GM21528 (cell line): ENCODE results near the gene CSNK1D.

Source experiments
- ATAC-seq: cut with Tn5 transposase; IDR thresholded peaks from one replicate; pipeline ENCODE4 v1.9.1; 2021; ENCODE audit warnings: mild to moderate bottlenecking, moderate library complexity; ENCODE audit not compliant: unreplicated experiment, low FRiP score

Gene CSNK1D

DNA sequence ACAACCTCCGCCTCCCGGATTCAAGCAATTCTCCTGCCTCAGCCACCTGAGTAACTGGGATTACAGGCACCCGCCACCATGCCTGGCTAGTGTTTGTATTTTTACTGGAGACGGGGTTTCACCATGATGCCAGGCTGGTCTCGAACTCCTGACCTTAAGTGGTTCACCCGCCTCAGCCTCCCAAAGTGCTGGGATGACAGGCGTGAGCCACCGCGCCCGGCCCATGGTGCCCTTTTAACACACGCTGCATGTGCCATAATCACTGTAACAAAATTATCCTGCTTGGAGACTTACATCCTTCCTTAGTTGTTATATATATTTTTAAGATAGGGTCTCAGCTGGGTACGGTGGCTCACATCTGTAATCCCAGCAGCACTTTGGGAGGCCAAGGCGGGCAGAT lies 38.5 kb upstream of the CSNK1D start:
- no peak for ATAC-seq

DNA sequence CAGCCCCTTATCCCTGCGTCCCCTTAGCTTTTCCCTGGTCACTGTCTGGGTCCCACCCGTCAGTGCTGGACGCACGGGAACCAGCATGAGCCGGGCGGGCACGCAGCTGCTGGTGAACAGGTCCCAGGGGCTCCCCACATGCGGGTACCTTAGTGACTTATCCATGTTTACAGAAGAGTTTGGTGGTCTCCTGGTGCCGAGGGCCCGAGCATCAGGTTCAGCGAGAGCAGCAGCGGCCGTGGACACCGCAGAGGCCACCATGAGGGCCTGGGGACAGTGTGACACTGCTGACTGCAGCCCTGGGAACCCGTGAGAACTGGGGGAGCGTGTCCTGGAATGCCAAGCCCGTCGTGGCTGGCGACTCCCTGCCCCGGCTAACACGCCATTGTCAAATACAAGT lies 37.4 kb upstream of the CSNK1D start:
- ATAC-seq, result no peak

DNA sequence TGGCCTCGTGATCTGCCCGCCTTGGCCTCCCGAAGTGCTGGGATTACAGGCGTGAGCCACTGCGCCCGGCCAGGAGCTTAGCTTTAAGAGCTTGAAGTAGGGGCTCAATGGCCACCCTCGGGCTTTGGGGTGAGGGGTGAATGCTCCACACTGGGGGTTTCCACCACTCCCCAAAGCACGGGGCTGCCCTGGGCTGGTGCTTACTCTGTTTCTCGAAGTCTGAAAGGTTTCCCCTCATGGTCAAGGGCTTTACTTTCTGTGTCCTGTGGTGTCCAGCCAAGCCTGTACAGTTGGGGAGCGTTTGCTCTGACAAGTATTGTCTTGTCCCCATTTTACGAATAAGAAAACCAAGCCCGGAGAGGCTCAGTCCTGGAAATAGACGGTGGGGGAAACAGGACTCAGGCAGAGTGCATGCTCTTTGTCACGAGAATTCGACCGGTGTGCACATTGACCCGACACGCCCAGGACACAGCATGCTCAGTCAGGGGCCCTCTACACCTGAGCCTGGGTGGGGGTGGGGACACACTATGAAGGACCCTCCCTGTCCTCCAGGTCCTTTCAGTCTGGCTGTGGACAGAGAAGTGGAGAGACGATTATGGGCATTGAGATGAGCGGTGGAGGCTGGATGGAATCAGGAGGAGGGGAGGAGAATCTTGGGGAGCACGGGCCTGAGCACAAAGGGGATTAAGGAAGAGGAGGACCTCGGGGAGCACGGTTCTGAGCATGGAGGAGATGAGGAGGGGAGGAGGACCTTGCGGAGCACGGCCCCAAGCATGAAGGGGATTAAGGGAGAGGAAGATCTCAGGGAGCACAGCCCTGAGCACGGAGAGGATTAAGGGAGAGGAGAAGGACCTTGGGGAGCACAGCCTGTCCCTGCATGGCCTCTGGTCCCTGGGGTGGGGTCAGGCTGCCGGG lies 36.4 kb upstream of the CSNK1D start:
- ATAC-seq, result no peak

DNA sequence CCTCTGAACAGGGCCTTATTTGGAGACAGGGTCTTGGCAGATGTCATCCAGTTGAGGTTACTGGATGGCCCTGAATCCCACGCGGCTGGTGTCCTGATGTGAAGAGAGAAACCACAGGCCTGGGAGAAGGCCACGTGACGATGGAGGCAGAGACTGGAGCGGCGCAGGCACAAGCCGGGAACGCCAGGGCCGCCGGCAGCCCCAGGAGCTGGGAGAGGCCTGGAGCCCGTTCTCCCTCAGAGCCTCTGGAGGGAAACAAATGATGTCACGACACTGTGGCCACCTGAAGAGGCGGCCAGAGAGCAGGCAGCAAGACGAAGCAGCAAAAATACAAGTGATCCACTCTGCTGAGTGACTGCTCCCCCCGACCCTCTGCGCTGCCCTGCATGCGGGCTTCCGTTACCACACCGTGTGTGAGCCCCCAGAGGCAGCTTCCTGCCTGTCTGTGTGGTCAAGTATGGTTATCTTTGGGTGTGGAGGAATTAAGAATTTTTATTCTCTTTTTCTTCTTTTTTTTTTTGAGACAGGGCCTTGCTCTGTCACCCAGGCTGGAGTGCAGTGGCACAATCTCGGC lies 32.3 kb upstream of the CSNK1D start:
- no peak for ATAC-seq

DNA sequence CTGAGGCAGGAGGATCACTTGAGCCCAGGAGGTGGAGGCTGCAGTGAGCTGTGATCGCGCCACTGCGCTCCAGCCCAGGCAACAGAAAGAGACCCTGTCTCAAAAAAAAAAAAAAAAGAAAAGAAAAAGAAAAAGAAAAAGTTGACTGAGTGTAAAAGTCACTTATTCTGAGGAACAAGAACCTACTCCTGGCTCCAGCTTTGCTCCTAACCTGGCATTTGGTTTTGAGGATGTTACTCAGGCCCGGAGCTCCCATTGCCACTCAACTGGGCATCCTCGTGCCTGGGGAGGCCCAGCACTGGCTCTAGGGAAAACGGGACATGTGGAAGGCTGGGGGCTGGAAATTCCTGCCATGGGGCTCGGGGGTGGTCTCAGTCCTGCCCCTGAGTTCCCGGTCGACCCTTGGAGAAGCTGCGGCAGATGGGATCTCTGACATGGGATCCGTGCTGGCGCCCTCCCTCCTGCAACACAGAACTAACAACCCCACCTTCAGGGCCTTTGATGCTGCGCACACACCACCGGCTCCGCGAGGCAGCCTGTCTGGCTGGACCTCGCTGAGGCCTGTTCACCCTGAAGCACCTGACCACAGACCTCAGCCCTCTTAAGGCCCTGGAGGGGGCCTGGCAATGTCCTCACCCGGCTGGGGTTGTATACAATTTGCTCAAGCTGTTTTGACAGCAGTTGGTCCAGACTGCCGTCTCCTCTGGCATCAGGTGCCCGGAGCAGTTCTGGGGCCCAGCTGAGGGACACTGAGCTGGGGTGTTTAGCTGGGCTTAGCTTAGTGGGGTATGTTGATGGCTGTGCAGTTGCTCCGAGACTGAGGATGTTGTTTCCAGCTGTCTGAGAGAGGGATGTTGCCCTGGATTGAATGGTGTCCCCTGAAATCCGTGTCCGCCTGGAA lies 31.6 kb upstream of the CSNK1D start:
- ATAC-seq, result no peak

DNA sequence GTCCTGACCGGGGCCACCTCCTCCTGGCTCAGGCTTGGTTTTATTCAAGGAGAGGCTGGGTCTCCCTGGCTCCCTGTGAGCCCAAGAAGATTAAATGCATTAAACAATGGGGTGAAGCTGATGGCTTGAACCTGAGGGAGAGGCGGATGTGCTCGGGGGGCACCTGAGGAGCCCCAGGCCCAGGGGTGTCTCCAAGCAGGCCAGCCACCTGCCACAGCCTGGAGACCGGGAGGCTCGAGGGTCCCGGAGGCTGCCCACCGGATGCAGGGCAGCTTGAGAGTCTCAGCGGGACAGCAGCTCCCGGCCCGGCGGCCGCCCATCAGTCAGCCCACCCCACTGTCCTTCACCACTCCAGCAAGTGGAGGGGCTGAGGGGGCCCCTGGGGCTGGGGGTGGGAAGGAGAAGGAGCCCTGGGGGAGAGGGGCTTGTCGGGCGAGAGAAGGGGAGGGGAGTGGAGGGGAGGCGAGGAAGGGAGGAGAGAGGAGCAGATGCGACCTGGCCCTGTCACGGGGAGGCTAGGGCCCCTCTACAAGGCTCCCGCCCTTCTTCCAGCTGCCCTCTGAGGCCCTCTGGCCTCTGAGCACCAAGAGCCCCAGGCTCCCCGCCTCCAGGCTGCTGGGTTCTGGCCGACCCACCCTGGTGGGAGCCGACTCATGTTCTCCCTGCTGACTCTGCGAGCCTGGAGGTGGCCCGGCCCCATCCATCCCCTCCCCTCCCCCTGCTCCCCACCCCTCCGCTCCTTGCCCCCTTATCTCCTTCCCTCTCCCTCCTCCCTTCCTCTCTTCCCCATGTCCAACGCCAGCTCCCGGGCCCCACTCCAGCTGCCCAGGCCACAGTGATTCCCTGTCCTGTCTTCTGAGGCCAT lies 30.7 kb upstream of the CSNK1D start:
- no peak for ATAC-seq

DNA sequence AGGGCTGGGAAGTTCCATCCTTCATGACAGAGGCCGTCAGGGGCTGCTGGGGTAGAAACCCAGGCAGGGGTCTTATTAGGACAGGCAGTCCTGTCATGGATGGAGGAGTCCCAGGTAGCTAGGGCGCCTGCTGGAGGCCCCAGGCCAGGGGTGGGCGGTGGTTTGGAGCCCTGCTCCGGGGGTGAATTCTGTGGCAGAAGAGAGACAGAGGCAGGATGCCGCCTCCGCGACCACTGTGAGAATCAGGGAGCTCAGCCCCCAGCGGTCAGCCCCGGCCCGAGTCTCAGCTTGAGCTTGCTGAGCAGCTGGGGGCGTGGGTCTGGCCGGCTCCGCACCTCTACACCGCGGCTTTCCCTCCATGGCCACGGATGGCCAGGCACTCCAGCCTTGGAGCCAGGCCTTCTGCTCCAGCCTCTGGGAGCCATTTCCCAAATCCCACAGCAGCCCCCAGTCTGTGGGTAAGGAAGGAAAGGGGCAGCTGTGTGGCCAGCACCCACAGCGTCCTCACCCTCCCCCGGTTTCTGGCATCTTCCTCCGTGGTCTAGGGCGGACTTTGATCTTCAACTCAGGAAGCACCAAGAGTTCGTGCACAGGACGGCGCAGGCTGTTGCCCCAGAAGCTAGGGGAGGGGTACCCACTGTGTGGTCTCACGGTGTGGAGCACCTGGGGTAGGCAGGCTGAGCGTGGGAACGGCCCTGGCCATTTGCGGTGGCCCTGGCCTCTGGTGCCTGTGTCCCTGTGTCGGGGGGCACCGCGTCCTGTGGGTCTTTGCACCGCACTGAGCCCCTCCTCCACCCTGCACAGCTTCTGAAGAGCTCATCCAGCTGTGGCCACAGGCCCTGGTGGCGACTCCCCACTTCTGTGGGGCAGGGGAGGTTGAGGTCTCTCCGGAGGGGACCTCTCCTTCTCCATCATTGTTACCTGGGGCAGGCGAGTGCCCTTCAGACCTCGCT lies 29.8 kb upstream of the CSNK1D start:
- no peak for ATAC-seq

DNA sequence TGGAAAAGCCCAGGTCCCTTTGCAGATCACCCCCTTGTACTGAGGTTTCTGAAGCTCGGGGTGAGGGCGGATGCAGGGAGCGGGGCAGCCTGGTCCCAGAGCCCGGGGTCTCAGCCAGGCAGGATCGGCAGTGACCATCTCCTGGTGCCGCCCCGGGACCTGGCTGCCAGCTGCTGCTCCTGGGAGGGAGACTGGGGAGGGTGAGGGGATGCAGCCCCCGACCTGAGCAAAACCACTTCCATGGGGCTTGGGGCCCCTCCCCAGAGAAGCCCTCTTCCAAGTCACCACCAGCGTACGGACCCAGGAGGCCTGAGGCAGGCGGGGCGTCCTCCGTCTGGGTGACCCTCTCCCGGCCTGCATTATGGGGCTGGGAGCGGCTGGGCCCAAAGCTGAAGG lies 29.1 kb upstream of the CSNK1D start:
- ATAC-seq, result no peak

DNA sequence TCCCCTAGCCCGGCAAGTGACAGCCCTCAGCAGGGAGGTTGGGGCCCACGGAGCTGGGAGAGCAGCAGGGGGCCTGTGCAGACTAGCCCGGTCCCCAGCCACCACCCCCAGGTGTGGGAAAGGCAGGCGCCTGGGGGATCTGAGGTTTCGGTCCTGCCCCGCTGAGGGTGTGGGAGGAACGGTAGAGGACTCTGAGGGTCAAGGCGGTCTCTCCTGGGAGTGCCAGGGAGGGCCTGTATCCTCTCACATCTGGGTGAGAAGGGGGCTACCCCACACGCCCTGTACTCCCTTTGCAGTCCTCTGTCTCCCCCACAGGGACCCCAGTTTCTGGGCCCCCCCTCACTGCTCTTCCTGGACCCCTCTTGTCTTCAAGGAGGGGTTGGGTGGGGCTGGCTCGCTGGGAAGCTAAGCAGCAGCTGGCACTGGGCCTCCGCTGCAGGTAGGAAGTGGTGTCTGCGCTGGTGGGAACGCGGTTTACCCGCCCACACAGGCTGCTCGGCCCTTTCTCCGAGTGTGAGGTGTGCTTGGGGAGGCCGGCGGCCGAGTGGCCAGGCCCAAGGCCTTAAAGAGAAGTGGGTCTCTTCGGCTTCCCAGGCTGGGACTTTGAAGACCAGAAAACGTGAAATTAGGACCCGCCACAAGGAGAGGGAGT lies 28.5 kb upstream of the CSNK1D start:
- no peak for ATAC-seq

DNA sequence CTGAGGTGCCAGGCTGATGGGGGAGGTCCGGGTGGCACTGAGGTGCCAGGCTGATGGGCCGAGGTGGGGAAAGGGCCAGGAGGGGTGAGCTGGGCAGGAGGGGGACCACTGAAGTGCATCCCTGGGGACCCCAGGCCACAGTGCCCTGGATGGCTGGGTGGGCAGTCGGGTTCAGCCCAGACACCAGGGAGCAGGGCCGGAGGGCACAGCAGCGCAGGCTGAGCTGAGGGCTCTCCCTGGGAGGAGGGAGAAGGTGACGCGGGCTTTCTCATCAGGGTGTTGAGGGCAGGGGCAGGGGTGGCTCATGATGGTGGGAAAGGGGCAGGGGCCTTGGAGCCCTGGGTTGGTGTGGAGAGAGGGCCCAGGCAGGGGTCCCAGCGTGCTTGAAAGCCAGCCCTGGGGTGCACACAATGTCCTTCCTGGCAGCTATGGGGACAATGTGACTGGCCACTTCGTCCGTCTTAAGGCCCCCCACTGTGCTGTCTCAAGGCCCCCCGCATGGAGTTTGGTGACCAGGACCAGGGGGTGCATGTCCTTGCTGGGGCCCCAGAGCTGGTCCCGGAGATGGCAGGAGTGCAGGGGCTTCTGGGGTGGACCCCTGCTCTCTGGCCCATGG lies 27.9 kb upstream of the CSNK1D start:
- no peak for ATAC-seq

DNA sequence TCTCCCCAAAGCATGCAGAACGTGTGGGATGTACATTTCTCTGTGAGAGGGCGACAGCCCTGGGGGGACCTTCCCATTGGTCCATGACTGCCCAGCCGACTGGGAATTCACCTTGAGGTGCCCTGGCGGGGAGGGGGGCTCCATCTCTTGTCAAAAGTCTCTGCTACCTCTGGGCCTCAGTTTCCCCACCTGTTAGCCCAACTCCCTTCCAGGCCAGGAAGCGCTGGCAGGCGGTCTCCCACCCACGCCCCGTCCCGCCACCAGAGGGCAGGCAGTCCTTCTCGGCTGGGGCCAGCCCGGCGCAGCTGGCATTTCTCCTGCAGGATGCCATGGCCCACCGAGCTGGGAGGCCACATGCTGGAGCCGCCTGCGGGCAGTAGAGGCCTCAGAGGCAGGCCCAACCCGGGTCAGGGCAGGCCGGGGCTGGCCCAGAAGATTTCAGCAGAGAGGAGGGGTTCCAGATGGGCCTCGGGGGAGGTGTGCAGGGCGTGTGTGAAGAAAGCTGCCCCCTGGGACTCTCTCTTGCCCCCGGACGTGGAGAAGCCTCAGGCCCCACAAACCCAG lies 27.3 kb upstream of the CSNK1D start:
- ATAC-seq, result no peak

DNA sequence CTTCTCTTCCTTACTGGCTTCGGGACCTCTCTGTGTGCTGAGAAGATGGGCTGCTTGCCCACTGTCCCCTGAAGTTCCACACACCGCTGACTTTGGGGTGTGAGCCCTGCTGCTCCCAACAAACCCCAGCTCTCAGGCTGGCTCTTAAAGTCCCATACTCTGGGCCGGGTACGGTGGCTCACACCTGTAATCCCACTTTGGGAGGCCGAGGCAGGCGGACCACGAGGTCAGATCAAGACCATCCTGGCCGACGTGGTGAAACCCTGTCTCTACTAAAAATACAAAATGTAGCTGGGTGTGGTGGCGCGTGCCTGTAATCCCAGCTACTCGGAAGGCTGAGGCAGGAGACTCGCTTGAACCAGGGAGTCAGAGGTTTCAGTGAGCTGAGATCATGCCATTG lies 26.7 kb upstream of the CSNK1D start:
- ATAC-seq, result no peak

DNA sequence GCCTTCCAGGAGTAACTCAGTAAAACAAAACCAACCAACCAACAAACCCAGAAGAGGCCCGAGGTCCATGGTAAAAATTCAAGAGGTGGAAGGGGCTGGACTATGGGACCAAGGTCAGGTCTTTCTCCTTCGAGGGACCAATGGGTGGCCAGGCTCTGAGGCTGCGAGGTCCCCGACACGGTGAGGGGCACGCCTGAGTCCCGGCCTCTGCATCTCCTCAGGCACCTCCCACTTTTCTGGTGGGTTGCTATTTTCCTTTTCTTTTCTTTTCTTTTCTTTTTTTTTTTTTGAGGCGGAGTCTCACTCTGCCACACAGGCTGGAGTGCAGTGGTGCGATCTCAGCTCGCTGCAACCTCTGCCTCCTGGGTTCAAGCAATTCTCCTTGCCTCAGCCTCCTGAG lies 26.0 kb upstream of the CSNK1D start:
- no peak for ATAC-seq

DNA sequence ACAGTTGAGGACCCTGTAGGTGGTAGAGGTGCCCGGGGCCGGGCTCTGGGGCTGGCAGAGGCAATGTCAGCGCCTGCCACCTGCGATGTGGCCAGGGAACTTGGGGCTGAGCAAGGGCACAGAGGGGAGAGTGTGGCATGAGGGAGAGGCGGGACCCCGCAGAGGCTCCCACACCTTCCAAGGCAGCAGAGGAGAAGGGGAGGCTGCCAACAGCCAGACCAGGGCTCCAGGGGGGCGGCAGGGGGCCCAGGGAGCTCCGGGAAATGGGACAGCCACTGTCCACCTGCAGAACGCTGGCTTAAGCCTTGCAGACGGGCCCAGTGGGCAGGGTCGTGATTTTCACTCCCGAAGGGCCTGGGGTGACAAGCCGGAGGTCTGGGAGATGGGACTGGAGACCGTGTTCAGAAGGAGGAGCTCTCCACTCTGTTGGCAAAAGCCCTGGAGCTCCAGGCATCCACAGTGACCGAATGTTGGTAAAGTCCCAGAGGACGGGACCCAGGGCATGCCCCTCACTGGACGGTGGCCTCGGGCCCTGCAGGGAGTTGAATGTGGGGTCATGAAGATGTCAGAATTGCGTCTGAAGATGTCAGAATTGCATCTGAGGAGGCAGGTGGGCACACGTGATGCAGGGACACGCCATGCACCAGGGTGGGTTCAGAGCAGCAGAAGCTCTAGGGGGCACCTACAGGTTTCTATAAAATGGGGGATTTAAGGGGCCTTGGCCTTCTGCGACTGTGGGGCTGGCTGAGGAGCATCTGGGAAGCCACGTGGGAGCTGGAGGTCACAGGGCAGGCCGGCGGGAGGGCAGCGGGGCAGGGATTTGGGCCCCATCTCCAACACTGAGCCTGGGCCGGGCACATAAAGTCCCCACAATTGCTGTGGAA lies 25.3 kb upstream of the CSNK1D start:
- no peak for ATAC-seq

DNA sequence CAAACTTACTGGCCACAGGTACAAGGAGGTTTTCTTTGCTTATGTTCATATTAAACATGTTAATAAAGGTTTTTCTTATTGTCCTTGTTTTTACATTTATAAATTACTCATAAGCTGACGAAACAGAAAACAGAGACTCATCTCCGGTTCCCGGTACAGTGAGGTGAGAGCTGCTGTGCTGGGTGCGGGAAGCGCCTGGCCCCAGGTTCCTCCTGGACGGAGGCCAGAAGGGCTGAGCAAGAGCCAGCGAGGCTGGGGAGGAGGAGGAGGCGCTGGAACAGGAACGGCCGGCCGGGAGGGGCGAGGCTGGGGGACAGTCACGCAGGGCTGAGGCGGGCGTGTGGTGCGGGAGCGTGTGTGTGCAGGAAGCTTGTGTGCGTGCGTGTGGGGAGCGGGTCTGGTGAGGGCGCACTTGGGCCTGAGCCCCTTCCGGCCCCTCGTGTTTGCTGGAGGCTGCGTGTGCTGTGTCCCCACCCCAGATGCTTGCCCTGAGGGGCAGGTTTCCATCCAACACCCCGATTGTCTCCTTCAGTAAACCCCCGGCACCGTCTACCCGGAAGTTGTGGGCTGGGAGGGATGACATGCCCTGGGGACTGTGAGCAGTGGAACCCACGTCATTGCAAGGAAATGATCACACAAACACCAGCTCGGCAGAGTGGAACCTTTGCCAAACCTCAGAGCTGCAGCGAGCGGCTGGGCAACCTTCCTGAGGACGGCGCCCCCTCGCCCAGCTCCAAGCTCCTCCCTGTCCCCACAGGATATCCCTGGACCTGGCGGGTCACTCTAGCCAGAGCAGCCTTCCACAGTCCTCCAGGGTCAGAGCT lies 24.4 kb upstream of the CSNK1D start:
- ATAC-seq, result peak; percentile 51

DNA sequence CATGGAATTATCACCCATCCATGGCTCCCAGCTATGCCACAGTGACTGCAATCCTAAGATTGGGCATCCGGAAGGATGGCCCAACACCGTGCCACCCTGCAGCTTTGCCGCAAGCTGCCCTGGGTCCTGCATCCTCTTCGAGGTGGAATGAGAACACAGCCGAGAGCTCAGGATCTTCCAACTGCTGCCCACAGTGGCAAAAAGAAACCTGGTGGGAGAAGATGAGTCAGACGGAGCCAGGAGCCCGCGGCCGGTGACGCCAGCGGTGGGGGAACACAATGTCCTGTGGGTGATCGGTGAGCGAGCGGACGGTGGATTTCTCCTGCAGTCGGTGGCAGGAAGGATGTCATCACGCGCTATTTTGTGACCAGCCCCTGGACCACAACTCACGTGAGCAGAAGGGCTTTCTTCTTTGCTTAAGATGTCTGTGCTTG lies 23.8 kb upstream of the CSNK1D start:
- ATAC-seq, result peak; percentile 14
